A549 (cell line): ENCODE results near the gene ADAMTS4. TPM values are rescaled to one million over a fixed set of nuclear protein-coding genes. Genes with fewer than 3 reads are reported as not detected.

Source experiments
- ATAC-seq, 2 experiments: fragments of 200-7000 bp in 1 of 2; fragments of >200 bp in 1 of 2; cut with Nextera tagmentation in 1 of 2; cut with Tn5 transposase in 1 of 2; 3 replicates each; pipeline versions ENCODE4 v1.8.0 to v1.9.1; 2018 to 2020; ENCODE audit warnings: mild to moderate bottlenecking in 1 of 2, moderate library complexity in 1 of 2
- CTCF ChIA-PET: fragments of 300-600 bp; sonication (Branson Sonifier 250); formaldehyde crosslinking; extraction: SDS; loops from one replicate; lab custom pipeline; 2021; ENCODE audit warnings: antibody characterized with exemption, inconsistent platforms; lab: Yijun Ruan, JAX
- POLR2A ChIA-PET: fragments of 350-600 bp; formaldehyde crosslinking; extraction: SDS; loops from one replicate; lab custom pipeline; 2021; ENCODE audit warnings: antibody characterized with exemption, inconsistent platforms; lab: Yijun Ruan, JAX
- DNase-seq, 2 experiments: peaks; one replicate each; pipeline versions ENCODE4 v3.0.0 to v3.0.0-alpha.2; 2011 to 2016; ENCODE audit warnings: low read depth in 1 of 2, low spot score in 1 of 2
- FAIRE-seq: peaks from 2 replicates; lab custom pipeline; 2011; peaks lifted over from hg19 to GRCh38; lab: Jason Lieb, UNC
- H3K27ac ChIP-seq, 2 experiments: fragments of >200 bp; sonication (Bioruptor Twin); formaldehyde crosslinking; 3 replicates each; pipeline ENCODE4 v1.5.1; 2016 to 2017
- H3K4me1 ChIP-seq: fragments of >200 bp; sonication (Bioruptor Twin); formaldehyde crosslinking; 3 replicates; pipeline ENCODE4 v1.6.1; 2016
- H3K4me2 ChIP-seq: fragments of >200 bp; sonication (Bioruptor Twin); formaldehyde crosslinking; 3 replicates; pipeline ENCODE4 v1.6.1; 2016
- H3K4me3 ChIP-seq: fragments of >200 bp; sonication (Bioruptor Twin); formaldehyde crosslinking; 3 replicates; pipeline ENCODE4 v1.5.1; 2016
- H3K9me3 ChIP-seq: fragments of >200 bp; sonication (Bioruptor Twin); formaldehyde crosslinking; 3 replicates; pipeline ENCODE4 v1.6.1; 2016
- BCL3 ChIP-seq: fragments of >200 bp; sonication (Bioruptor Twin); formaldehyde crosslinking; IDR thresholded peaks from 3 replicates; pipeline ENCODE4 v1.6.1; 2016
- CHD2 ChIP-seq: fragments of 150-350 bp; IDR thresholded peaks from 2 replicates; pipeline ENCODE4 v1.6.1; 2014; ENCODE audit warnings: low read length; ENCODE audit not compliant: partially characterized antibody
- CHD4 ChIP-seq: fragments of 200-600 bp; sonication (generic); IDR thresholded peaks from 2 replicates; pipeline ENCODE4 v1.6.1; 2016; ENCODE audit warnings: antibody characterized with exemption, mild to moderate bottlenecking, borderline replicate concordance
- CTCF ChIP-seq: fragments of >200 bp; sonication (Bioruptor Twin); formaldehyde crosslinking; IDR thresholded peaks from 3 replicates; pipeline ENCODE4 v1.5.1; 2016
- E2F6 ChIP-seq: IDR thresholded peaks from 2 replicates; pipeline ENCODE4 v1.6.1; 2012; ENCODE audit warnings: low read depth, borderline replicate concordance
- EP300 ChIP-seq, 2 experiments: fragments of >200 bp; sonication (Bioruptor Twin); formaldehyde crosslinking; IDR thresholded peaks; 2 replicates in 1 of 2; 3 replicates in 1 of 2; pipeline ENCODE4 v1.6.1; 2016 to 2017
- FOXS1 ChIP-seq: fragments of 250-450 bp; sonication (Bioruptor Pico); IDR thresholded peaks from 2 replicates; pipeline ENCODE4 v1.5.0; 2020; ENCODE audit warnings: mild to moderate bottlenecking, moderate library complexity
- HDAC2 ChIP-seq: fragments of 200-600 bp; sonication (generic); IDR thresholded peaks from 2 replicates; pipeline ENCODE4 v1.6.1; 2016
- JUN ChIP-seq, 2 experiments: fragments of >200 bp; sonication (Bioruptor Twin); formaldehyde crosslinking; IDR thresholded peaks; 2 replicates in 1 of 2; 3 replicates in 1 of 2; pipeline ENCODE4 v1.6.1; 2016 to 2017
- KDM1A ChIP-seq: fragments of 200-600 bp; sonication (generic); IDR thresholded peaks from 2 replicates; pipeline ENCODE4 v1.6.1; 2016; ENCODE audit warnings: low read depth, mild to moderate bottlenecking
- KDM5A ChIP-seq: fragments of 200-600 bp; sonication (generic); IDR thresholded peaks from 2 replicates; pipeline ENCODE4 v1.6.1; 2016; ENCODE audit warnings: antibody characterized with exemption, mild to moderate bottlenecking
- MAFK ChIP-seq: fragments of 450-650 bp; IDR thresholded peaks from 2 replicates; pipeline ENCODE4 v1.6.1; 2014; ENCODE audit not compliant: partially characterized antibody
- MAX ChIP-seq: IDR thresholded peaks from 2 replicates; pipeline ENCODE4 v1.6.1; 2012
- MAZ ChIP-seq: fragments of 150-350 bp; IDR thresholded peaks from 2 replicates; pipeline ENCODE4 v1.6.1; 2014; ENCODE audit warnings: antibody characterized with exemption, low read depth, low read length, borderline replicate concordance
- MYC ChIP-seq: IDR thresholded peaks from 2 replicates; pipeline ENCODE4 v1.6.1; 2012; ENCODE audit warnings: mild to moderate bottlenecking, inconsistent platforms, low read length, improper control_type of control experiment, borderline replicate concordance
- PBX3 ChIP-seq: IDR thresholded peaks from 2 replicates; pipeline ENCODE4 v1.6.1; 2012
- PHF8 ChIP-seq: fragments of 200-600 bp; sonication (generic); IDR thresholded peaks from 2 replicates; pipeline ENCODE4 v1.6.1; 2016; ENCODE audit warnings: low read depth, mild to moderate bottlenecking, antibody characterized with exemption, moderate library complexity, borderline replicate concordance
- POLR2A ChIP-seq: IDR thresholded peaks from 2 replicates; pipeline ENCODE4 v1.6.1; 2012; ENCODE audit warnings: mild to moderate bottlenecking, low read length
- RARB ChIP-seq: fragments of 250-450 bp; sonication (Bioruptor Pico); IDR thresholded peaks from 2 replicates; pipeline ENCODE4 v1.8.0; 2021; ENCODE audit warnings: mild to moderate bottlenecking, moderate library complexity
- RFX5 ChIP-seq: fragments of 450-650 bp; IDR thresholded peaks from 2 replicates; pipeline ENCODE4 v1.7.1; 2014; ENCODE audit warnings: antibody characterized with exemption, mild to moderate bottlenecking, moderate library complexity
- RNF2 ChIP-seq: fragments of 200-600 bp; sonication (generic); IDR thresholded peaks from 2 replicates; pipeline ENCODE4 v1.6.1; 2016; ENCODE audit warnings: low read depth, mild to moderate bottlenecking, antibody characterized with exemption, moderate library complexity, borderline replicate concordance
- TFCP2L1 ChIP-seq: fragments of 250-450 bp; sonication (Bioruptor Pico); IDR thresholded peaks from 2 replicates; pipeline ENCODE4 v1.5.0; 2021; ENCODE audit warnings: mild to moderate bottlenecking
- WGBS: methylation state at CpG from one replicate; pipeline ENCODE4 v1.1.6; 2017; ENCODE audit errors: missing lambda C conversion rate; 5-methylcytosine and 5-hydroxymethylcytosine counted together
- polyA plus RNA-seq, 4 experiments: library from polyadenylated mRNA; depleted of rRNA in 3 of 4; stranded (reverse); fragments of >200 nt; fragmentation: RNase III in 1 of 4; extraction: RNeasy Plus Mini Kit Qiagen cat#74134 plus additional on column Dnase treatment in 1 of 4; gene quantifications; 2 replicates in 3 of 4; 3 replicates in 1 of 4; pipeline ENCODE4 v1.2.3, GENCODE V29; 2011 to 2017

The ADAMTS4 gene
- polyA plus RNA-seq, 2 of the 4 experiments (the other 2 are of a cell fraction), result not detected

GRCh38 chr1:161160671-161161145, 38.1 kb downstream of the ADAMTS4 start:
- CTCF ChIA-PET, result interaction anchor here (0.9 kb wide), 1 partner anchor 9 kb away, joined by 3 read pairs; no protein-coding TSS in a partner anchor
- TF ChIP-seq FOXS1 (CRISPR knock-in tag) (no peak), E2F6 (no peak), MAX (no peak), MAFK (no peak)
- TF ChIP-seq, all 56 proteins: peak for 0
- Histone ChIP-seq H3K4me2 (peak overlapping the region; percentile 87), H3K4me1 (peaks cover 18% of the 10 kb centered on the region), H3K9me3 (no peaks in the 10 kb centered on the region), H3K4me3 (no peak overlapping the region), H3K27ac (no peak overlapping the region)
- DNase-seq (no peak), FAIRE-seq (no peak), ATAC-seq (no peak)
- POLR2A ChIA-PET, result no interaction called here
- 97% methylated on average over 18 of the region's 22 CpGs for WGBS

GRCh38 chr1:161159913-161160243, 39.0 kb downstream of the ADAMTS4 start:
- DNase-seq (no peak), ATAC-seq (no peak), FAIRE-seq (no peak)
- ChIA-PET CTCF (interaction anchor here (1.2 to 2.8 kb wide), 2 partner anchors 11 to 44 kb away, joined by 5 to 7 read pairs; no protein-coding TSS in a partner anchor), POLR2A (no interaction called here)
- no peaks in the 10 kb centered on the region for H3K9me3 ChIP-seq
- H3K4me2 ChIP-seq, result peak overlapping the region; percentile 87
- WGBS, result 22% methylated on average over 11 of the region's 11 CpGs
- H3K4me3 ChIP-seq, result peak overlapping the region; percentile 97
- peaks cover 11% of the 10 kb centered on the region for H3K4me1 ChIP-seq
- no peak for TF ChIP-seq CHD2
- TF ChIP-seq MAX, result no peak
- no peak for TF ChIP-seq EP300 (IDR thresholded peaks at IDR 0.05)
- no peak for TF ChIP-seq RNF2
- no peak for TF ChIP-seq KDM1A
- TF ChIP-seq JUN (IDR thresholded peaks at IDR 0.05), result no peak
- no peak for TF ChIP-seq CTCF
- TF ChIP-seq RARB (CRISPR knock-in tag), result no peak
- peak overlapping the region; percentile 98 for H3K27ac ChIP-seq

GRCh38 chr1:161159087-161159912, 39.6 kb downstream of the ADAMTS4 start, which contains the start of gene USP21:
USP21 (plus strand) TSS chr1:161159500; CDS start chr1:161160641, 1,141 bp downstream.
- ATAC-seq (peak; percentile 86 to 94), FAIRE-seq (no peak)
- Histone ChIP-seq H3K4me3 (peak within 1 kb of the TSS; percentile 97), H3K4me2 (peak within 1 kb of the TSS; percentile 87), H3K27ac (peak within 1 kb of the TSS; percentile 98), H3K4me1 (peaks cover 14% of the 10 kb centered on the region), H3K9me3 (no peaks in the 10 kb centered on the region)
- under 1% methylated on average over 32 of the region's 60 CpGs for WGBS
- TF ChIP-seq PBX3 (no peak), MAZ (no peak), KDM5A (peak; percentile 76), POLR2A (peak; percentile 64), RFX5 (no peak), CHD4 (no peak), MYC (0 out of 2 replicates have a peak, but pooled peaks have one; percentile 22), PHF8 (peak; percentile 78; the same call in 1 of the 2 replicates), JUN (IDR thresholded peaks at IDR 0.05) (peak; percentile 75 to 94), TFCP2L1 (CRISPR knock-in tag) (peak; percentile 42; the same call in 1 of the 2 replicates), BCL3 (peak; percentile 70; the same call in 1 of the 3 replicates), HDAC2 (no peak)
- TF ChIP-seq, all 56 proteins: peak for 7
- DNase-seq, result peak; percentile 89 to 98
- ChIA-PET CTCF (interaction anchor here (1.2 to 2.8 kb wide), 5 partner anchors 12 to 88 kb away, joined by 5 to 11 read pairs (median 7); no protein-coding TSS in a partner anchor), POLR2A (interaction anchor here (0.5 to 0.7 kb wide), 2 partner anchors 17 to 148 kb away, joined by 3 read pairs; no protein-coding TSS in a partner anchor)
